HEK293 (cell line): ENCODE data around the gene ITSN1.
A peak's percentile ranks its signal among the peaks of the same experiment; 100 is the strongest.

ENCODE experiments used
- CTCF ChIA-PET: fragments of 350-600 bp; formaldehyde crosslinking; extraction: SDS; loops from one replicate; lab custom pipeline; 2021; ENCODE audit warnings: antibody characterized with exemption; lab: Yijun Ruan, JAX
- POLR2A ChIA-PET: fragments of 300-600 bp; formaldehyde crosslinking; extraction: SDS; loops from one replicate; lab custom pipeline; 2020; ENCODE audit warnings: antibody characterized with exemption, inconsistent platforms; lab: Yijun Ruan, JAX
- H3K27ac ChIP-seq: fragments of 200-500 bp; sonication (Bioruptor generic); 2 replicates; pipeline ENCODE4 v1.5.1; 2014; ENCODE audit warnings: low read depth, low read length, control low read depth, inconsistent platforms; ENCODE audit errors: extremely low read depth
- H3K36me3 ChIP-seq, 2 experiments: fragments of 200-500 bp in 1 of 2; sonication (Bioruptor generic) in 1 of 2; 1 replicate in 1 of 2; 2 replicates in 1 of 2; pipeline ENCODE4 v1.5.1; 2014 to 2017; ENCODE audit warnings: inconsistent platforms in 2 of 2, low read length in 2 of 2; ENCODE audit not compliant: control insufficient read depth in 2 of 2, insufficient read depth in 1 of 2
- H3K4me1 ChIP-seq: fragments of 200-500 bp; sonication (Bioruptor generic); 2 replicates; pipeline ENCODE4 v1.5.1; 2014; ENCODE audit warnings: mild to moderate bottlenecking, low read length, inconsistent platforms; ENCODE audit not compliant: control insufficient read depth, insufficient read depth
- H3K4me3 ChIP-seq: 2 replicates; pipeline ENCODE4 v1.5.1; 2011; ENCODE audit warnings: low read depth, mild to moderate bottlenecking, control low read depth, low read length, moderate library complexity
- H3K9me3 ChIP-seq: fragments of 200-500 bp; sonication (Bioruptor generic); 2 replicates; pipeline ENCODE4 v1.5.1; 2014; ENCODE audit warnings: low read depth, low read length, inconsistent platforms; ENCODE audit not compliant: control insufficient read depth, insufficient read depth
- HIC1 ChIP-seq: fragments of 450-650 bp; formaldehyde crosslinking; IDR thresholded peaks from 2 replicates; pipeline ENCODE4 v1.5.1; 2016; ENCODE audit warnings: missing biosample characterization, missing genetic modification characterization
- TSHZ1 ChIP-seq: fragments of 450-650 bp; formaldehyde crosslinking; IDR thresholded peaks from 2 replicates; pipeline ENCODE4 v1.5.1; 2016; ENCODE audit warnings: missing biosample characterization, missing genetic modification characterization, borderline replicate concordance
- ZBTB1 ChIP-seq: fragments of 450-650 bp; formaldehyde crosslinking; IDR thresholded peaks from 2 replicates; pipeline ENCODE4 v1.5.1; 2016; ENCODE audit warnings: missing biosample characterization, missing genetic modification characterization
- ZEB2 ChIP-seq: fragments of 450-650 bp; formaldehyde crosslinking; IDR thresholded peaks from 2 replicates; pipeline ENCODE4 v1.5.1; 2016; ENCODE audit warnings: missing biosample characterization, missing genetic modification characterization
- ZNF202 ChIP-seq: fragments of 450-650 bp; formaldehyde crosslinking; IDR thresholded peaks from 2 replicates; pipeline ENCODE4 v1.5.1; 2016; ENCODE audit warnings: missing biosample characterization, missing genetic modification characterization, borderline replicate concordance
- ZNF26 ChIP-seq: fragments of 450-650 bp; formaldehyde crosslinking; IDR thresholded peaks from 2 replicates; pipeline ENCODE4 v1.5.1; 2016; ENCODE audit warnings: missing biosample characterization, missing genetic modification characterization
- ZNF335 ChIP-seq: fragments of 450-650 bp; formaldehyde crosslinking; conservative IDR thresholded peaks from 2 replicates; pipeline ENCODE4 v1.5.1; 2016; ENCODE audit warnings: missing biosample characterization, missing genetic modification characterization
- ZNF362 ChIP-seq: fragments of 450-650 bp; formaldehyde crosslinking; IDR thresholded peaks from 2 replicates; pipeline ENCODE4 v1.5.1; 2016; ENCODE audit warnings: missing biosample characterization, missing genetic modification characterization
- ZNF513 ChIP-seq: fragments of 450-650 bp; IDR thresholded peaks from 2 replicates; pipeline ENCODE4 v1.5.1; 2018; ENCODE audit warnings: missing biosample characterization, missing genetic modification characterization
- ZNF585B ChIP-seq: fragments of 450-650 bp; formaldehyde crosslinking; IDR thresholded peaks from 2 replicates; pipeline ENCODE4 v1.5.1; 2016; ENCODE audit warnings: missing biosample characterization, missing genetic modification characterization
- ZNF596 ChIP-seq: fragments of 450-650 bp; IDR thresholded peaks from 2 replicates; pipeline ENCODE4 v1.5.0; 2018; ENCODE audit warnings: missing biosample characterization, mild to moderate bottlenecking, missing genetic modification characterization, moderate library complexity
- ZNF645 ChIP-seq: fragments of 450-650 bp; formaldehyde crosslinking; IDR thresholded peaks from 2 replicates; pipeline ENCODE4; 2016; ENCODE audit warnings: missing biosample characterization, missing genetic modification characterization
- ZNF747 ChIP-seq: fragments of 450-650 bp; formaldehyde crosslinking; IDR thresholded peaks from 2 replicates; pipeline ENCODE4 v1.5.1; 2016; ENCODE audit warnings: missing biosample characterization, missing genetic modification characterization
- ZNF785 ChIP-seq: fragments of 450-650 bp; formaldehyde crosslinking; IDR thresholded peaks from 2 replicates; pipeline ENCODE4 v1.5.1; 2016; ENCODE audit warnings: missing biosample characterization, missing genetic modification characterization
- ZSCAN23 ChIP-seq: fragments of 450-650 bp; formaldehyde crosslinking; IDR thresholded peaks from 2 replicates; pipeline ENCODE4 v1.5.1; 2016; ENCODE audit warnings: missing biosample characterization, missing genetic modification characterization

ITSN1 gene

GRCh38 chr21:33944185-33944763 lies 302.0 kb downstream of the ITSN1 start:
- H3K9me3 ChIP-seq = no peaks in the 10 kb centered on the region
- TF ChIP-seq ZNF747 (no peak), ZNF26 (tag by site-specific recombination) (no peak), TSHZ1 (tag by site-specific recombination) (no peak), ZNF335 (no peak), ZNF596 (no peak), ZNF202 (tag by site-specific recombination) (no peak), ZSCAN23 (no peak), ZNF585B (tag by site-specific recombination) (no peak), ZEB2 (tag by site-specific recombination) (no peak), ZNF513 (no peak), HIC1 (tag by site-specific recombination) (no peak), ZNF785 (tag by site-specific recombination) (no peak), ZNF645 (tag by site-specific recombination) (no peak)
- ChIA-PET POLR2A (no interaction called here), CTCF (interaction anchor here (0.6 to 3.2 kb wide), 2 partner anchors 20 to 27 kb away, joined by 4 to 14 read pairs; no protein-coding TSS in a partner anchor)
- H3K36me3 ChIP-seq = peaks cover 0 to 8% of the 10 kb centered on the region in 2 experiments; a peak in 1 of 3 replicates
- H3K4me3 ChIP-seq = no peak overlapping the region
- no peak overlapping the region for H3K27ac ChIP-seq
- peaks cover 9% of the 10 kb centered on the region for H3K4me1 ChIP-seq

- Histone ChIP-seq H3K9me3 (no peaks in the 10 kb centered on the region), H3K4me3 (no peak overlapping the region), H3K27ac (no peak overlapping the region), H3K4me1 (peaks cover 9% of the 10 kb centered on the region), H3K36me3 (peaks cover 0 to 8% of the 10 kb centered on the region in 2 experiments; a peak in 1 of 3 replicates)
- no peak for TF ChIP-seq ZBTB1
- peak; percentile 91 for TF ChIP-seq ZNF362
- ChIA-PET POLR2A (no interaction called here), CTCF (interaction anchor here (0.6 kb wide), 1 partner anchor 119 kb away, joined by 3 read pairs; no protein-coding TSS in a partner anchor)
Observed at GRCh38 chr21:33945652-33946270, 303.5 kb downstream of the ITSN1 start.
